ENCODE data around the gene PTPRCAP.
"Not testable (repeated sequence)": the region's sequence is repeated elsewhere in the genome, so short reads cannot be mapped to it uniquely, and the experiment has no call there.

Gene PTPRCAP

GRCh38 chr11:67429038-67429668 is 8.3 kb downstream of the PTPRCAP start:
- Mint-ChIP-seq H3K27me3 (no peaks in the 10 kb centered on the region), H3K9me3 (no peaks in the 10 kb centered on the region), H3K27ac (peak overlapping the region; percentile 97), H3K4me1 (ENCODE audit: low read depth) (peaks cover 54% of the 10 kb centered on the region), H3K36me3 (ENCODE audit: low read depth) (peaks cover 12% of the 10 kb centered on the region), H3K4me3 (peak overlapping the region; percentile 98)

GRCh38 chr11:67428052-67429001 is 9.2 kb downstream of the PTPRCAP start, which contains the start of gene RPS6KB2:
Gene RPS6KB2, plus strand, starts transcription at chr11:67428494. Its CDS starts 52 bp downstream, at chr11:67428546.
- H3K27me3 Mint-ChIP-seq = no peaks in the 10 kb centered on the region
- H3K36me3 Mint-ChIP-seq (ENCODE audit: low read depth) = peaks cover 12% of the 10 kb centered on the region
- H3K27ac Mint-ChIP-seq = peak within 1 kb of the TSS; percentile 97
- peak within 1 kb of the TSS; percentile 98 for H3K4me3 Mint-ChIP-seq
- no peaks in the 10 kb centered on the region for H3K9me3 Mint-ChIP-seq
- peaks cover 45% of the 10 kb centered on the region for H3K4me1 Mint-ChIP-seq (ENCODE audit: low read depth)

- H3K27me3 Mint-ChIP-seq, H3K9me3 Mint-ChIP-seq: not testable (repeated sequence)
- Mint-ChIP-seq H3K27ac (peak overlapping the region; percentile 97), H3K4me1 (ENCODE audit: low read depth) (peaks cover 37% of the 10 kb centered on the region), H3K4me3 (peak overlapping the region; percentile 98), H3K36me3 (ENCODE audit: low read depth) (peaks cover 12% of the 10 kb centered on the region)
Measured at GRCh38 chr11:67427364-67427859, 10.1 kb downstream of the PTPRCAP start.

- Mint-ChIP-seq H3K27ac (no peak overlapping the region), H3K27me3 (no peaks in the 10 kb centered on the region), H3K36me3 (ENCODE audit: low read depth) (no peaks in the 10 kb centered on the region), H3K9me3 (no peaks in the 10 kb centered on the region), H3K4me1 (ENCODE audit: low read depth) (peaks cover 28% of the 10 kb centered on the region), H3K4me3 (no peak overlapping the region)
Measured at GRCh38 chr11:67423891-67424613, 13.4 kb downstream of the PTPRCAP start.

GRCh38 chr11:67423466-67423865 is 14.0 kb downstream of the PTPRCAP start:
- peaks cover 32% of the 10 kb centered on the region for H3K4me1 Mint-ChIP-seq (ENCODE audit: low read depth)
- H3K27ac Mint-ChIP-seq = no peak overlapping the region
- no peaks in the 10 kb centered on the region for H3K36me3 Mint-ChIP-seq (ENCODE audit: low read depth)
- H3K27me3 Mint-ChIP-seq = no peaks in the 10 kb centered on the region
- no peaks in the 10 kb centered on the region for H3K9me3 Mint-ChIP-seq
- no peak overlapping the region for H3K4me3 Mint-ChIP-seq

- peaks cover 34% of the 10 kb centered on the region for H3K4me1 Mint-ChIP-seq (ENCODE audit: low read depth)
- no peaks in the 10 kb centered on the region for H3K27me3 Mint-ChIP-seq
- no peaks in the 10 kb centered on the region for H3K9me3 Mint-ChIP-seq
- H3K27ac Mint-ChIP-seq = no peak overlapping the region
- H3K4me3 Mint-ChIP-seq = no peak overlapping the region
- H3K36me3 Mint-ChIP-seq (ENCODE audit: low read depth) = no peaks in the 10 kb centered on the region
Measured at GRCh38 chr11:67422891-67423290, 14.6 kb downstream of the PTPRCAP start.

- Mint-ChIP-seq H3K9me3 (no peaks in the 10 kb centered on the region), H3K36me3 (ENCODE audit: low read depth) (no peaks in the 10 kb centered on the region), H3K27me3 (no peaks in the 10 kb centered on the region), H3K4me3 (peak overlapping the region; percentile 70), H3K4me1 (ENCODE audit: low read depth) (peaks cover 37% of the 10 kb centered on the region), H3K27ac (peak overlapping the region; percentile 81)
Measured at GRCh38 chr11:67421430-67422031, 16.0 kb downstream of the PTPRCAP start.

- peak overlapping the region; percentile 83 for H3K4me3 Mint-ChIP-seq
- peak overlapping the region; percentile 92 for H3K27ac Mint-ChIP-seq
- H3K27me3 Mint-ChIP-seq = no peaks in the 10 kb centered on the region
Measured at GRCh38 chr11:67420646-67421429, 16.6 kb downstream of the PTPRCAP start.

GRCh38 chr11:67420147-67420645 is 17.3 kb downstream of the PTPRCAP start:
- Mint-ChIP-seq H3K36me3 (ENCODE audit: low read depth) (no peaks in the 10 kb centered on the region), H3K27me3 (no peaks in the 10 kb centered on the region), H3K27ac (peak overlapping the region; percentile 92), H3K9me3 (no peaks in the 10 kb centered on the region), H3K4me3 (peak overlapping the region; percentile 83), H3K4me1 (ENCODE audit: low read depth) (peaks cover 46% of the 10 kb centered on the region)

More at GRCh38 chr11:67420646-67421429, 16.6 kb downstream of the PTPRCAP start:
- Mint-ChIP-seq H3K9me3 (no peaks in the 10 kb centered on the region), H3K36me3 (ENCODE audit: low read depth) (no peaks in the 10 kb centered on the region), H3K4me1 (ENCODE audit: low read depth) (peaks cover 44% of the 10 kb centered on the region)

GRCh38 chr11:67419325-67420049 is 18.0 kb downstream of the PTPRCAP start:
- H3K36me3 Mint-ChIP-seq (ENCODE audit: low read depth) = no peaks in the 10 kb centered on the region
- H3K27me3 Mint-ChIP-seq = no peaks in the 10 kb centered on the region
- H3K4me3 Mint-ChIP-seq = peak overlapping the region; percentile 83
- H3K27ac Mint-ChIP-seq = peak overlapping the region; percentile 92
- H3K9me3 Mint-ChIP-seq = no peaks in the 10 kb centered on the region
- H3K4me1 Mint-ChIP-seq (ENCODE audit: low read depth) = peaks cover 51% of the 10 kb centered on the region

GRCh38 chr11:67418476-67419281 is 18.8 kb downstream of the PTPRCAP start:
- peaks cover 51% of the 10 kb centered on the region for H3K4me1 Mint-ChIP-seq (ENCODE audit: low read depth)

GRCh38 chr11:67417425-67417824 is 20.1 kb downstream of the PTPRCAP start:
- peak overlapping the region; percentile 55 for H3K4me3 Mint-ChIP-seq
- no peaks in the 10 kb centered on the region for H3K9me3 Mint-ChIP-seq
- H3K27ac Mint-ChIP-seq = no peak overlapping the region
- peaks cover 63% of the 10 kb centered on the region for H3K4me1 Mint-ChIP-seq (ENCODE audit: low read depth)
- no peaks in the 10 kb centered on the region for H3K27me3 Mint-ChIP-seq
- no peaks in the 10 kb centered on the region for H3K36me3 Mint-ChIP-seq (ENCODE audit: low read depth)

More at GRCh38 chr11:67418476-67419281, 18.8 kb downstream of the PTPRCAP start:
- H3K9me3 Mint-ChIP-seq = no peaks in the 10 kb centered on the region
- no peaks in the 10 kb centered on the region for H3K36me3 Mint-ChIP-seq (ENCODE audit: low read depth)
- peak overlapping the region; percentile 63 for H3K27ac Mint-ChIP-seq
- H3K27me3 Mint-ChIP-seq = no peaks in the 10 kb centered on the region
- peak overlapping the region; percentile 83 for H3K4me3 Mint-ChIP-seq

Data from stimulated activated naive CD8-positive, alpha-beta T cell treated with anti-CD3 and anti-CD28 coated beads, Interleukin-15, Interleukin-2, amounts not matched to agents 100 ng/mL and 50 ng/mL, for 24 hours (primary cell).